Measurements from ENCODE around the gene GDPD5.

GRCh38 chr11:75400146-75400865, 125.4 kb downstream of the GDPD5 start:
- TF ChIP-seq POLR2A (IDR thresholded peaks at IDR 0.05) = no peak
- TF ChIP-seq, protein P1, sequence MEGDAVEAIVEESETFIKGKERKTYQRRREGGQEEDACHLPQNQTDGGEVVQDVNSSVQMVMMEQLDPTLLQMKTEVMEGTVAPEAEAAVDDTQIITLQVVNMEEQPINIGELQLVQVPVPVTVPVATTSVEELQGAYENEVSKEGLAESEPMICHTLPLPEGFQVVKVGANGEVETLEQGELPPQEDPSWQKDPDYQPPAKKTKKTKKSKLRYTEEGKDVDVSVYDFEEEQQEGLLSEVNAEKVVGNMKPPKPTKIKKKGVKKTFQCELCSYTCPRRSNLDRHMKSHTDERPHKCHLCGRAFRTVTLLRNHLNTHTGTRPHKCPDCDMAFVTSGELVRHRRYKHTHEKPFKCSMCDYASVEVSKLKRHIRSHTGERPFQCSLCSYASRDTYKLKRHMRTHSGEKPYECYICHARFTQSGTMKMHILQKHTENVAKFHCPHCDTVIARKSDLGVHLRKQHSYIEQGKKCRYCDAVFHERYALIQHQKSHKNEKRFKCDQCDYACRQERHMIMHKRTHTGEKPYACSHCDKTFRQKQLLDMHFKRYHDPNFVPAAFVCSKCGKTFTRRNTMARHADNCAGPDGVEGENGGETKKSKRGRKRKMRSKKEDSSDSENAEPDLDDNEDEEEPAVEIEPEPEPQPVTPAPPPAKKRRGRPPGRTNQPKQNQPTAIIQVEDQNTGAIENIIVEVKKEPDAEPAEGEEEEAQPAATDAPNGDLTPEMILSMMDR (IDR thresholded peaks at IDR 0.05) = no peak

Measured in uterus (tissue), 2 donors.